Measurements from ENCODE around the gene COLEC12. TPM values are rescaled to one million over a fixed set of nuclear protein-coding genes. Genes with fewer than 3 reads are reported as not detected.

COLEC12 gene
- total and polyA plus RNA-seq, 2 experiments from 2014 or later, result 19.4 to 25.9 TPM

DNA sequence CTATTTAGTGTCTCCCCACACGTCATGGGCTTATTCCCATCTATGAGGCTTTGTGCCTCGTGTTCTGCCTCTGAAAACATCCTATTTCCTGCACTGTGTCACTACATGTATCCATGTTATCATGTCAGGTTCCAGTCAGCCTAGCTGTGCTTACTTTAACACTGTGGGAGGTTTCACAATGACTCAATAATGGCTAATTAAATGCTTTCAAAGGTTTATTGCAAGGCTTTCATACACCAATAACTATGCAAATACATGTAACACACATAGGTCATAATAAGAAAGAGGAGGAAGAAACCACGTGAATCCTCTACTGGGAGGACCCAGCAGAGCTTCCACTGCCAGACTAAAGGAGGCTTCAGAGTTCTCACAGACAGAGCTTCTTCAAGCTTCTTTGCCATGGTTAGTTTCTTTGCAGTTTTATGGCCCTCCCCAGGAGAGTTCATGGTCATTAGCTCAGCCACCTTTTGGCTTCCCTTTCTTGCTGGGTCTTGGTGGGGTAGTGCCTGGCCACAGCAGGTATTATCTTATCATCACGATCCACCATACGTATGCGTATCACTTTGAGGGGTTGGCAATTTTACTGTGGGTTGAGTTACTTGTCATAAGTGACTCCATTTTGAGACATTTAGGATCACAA, 5.1 kb upstream of the COLEC12 start:
- Histone ChIP-seq H3K4me2 (ENCODE audit: unreplicated experiment) (no peak overlapping the region), H3K4me1 (ENCODE audit: insufficient read depth) (no peaks in the 10 kb centered on the region), H3F3A (ENCODE audit: insufficient read depth) (no peaks in the 10 kb centered on the region), H3K27me3 (replicated peaks; ENCODE audit: insufficient read depth) (no peaks in the 10 kb centered on the region; the same call in 1 of the 2 replicates), H3K9ac (no peak overlapping the region), H3K4me3 (no peak overlapping the region), H2AFZ (no peak overlapping the region), H3K36me3 (ENCODE audit: low read depth) (no peaks in the 10 kb centered on the region), H3K79me2 (ENCODE audit: insufficient read depth) (no peaks in the 10 kb centered on the region), H3K9me3 (ENCODE audit: low read depth) (no peaks in the 10 kb centered on the region), H3K9me2 (ENCODE audit: insufficient read depth) (no peaks in the 10 kb centered on the region), H3K27ac (no peak overlapping the region), H4K20me1 (ENCODE audit: insufficient read depth) (no peaks in the 10 kb centered on the region)
- TF ChIP-seq EZH2phosphoT487 (IDR thresholded peaks at IDR 0.05; ENCODE audit: insufficient read depth, low read depth) (no peak), EZH2 (IDR thresholded peaks at IDR 0.05; ENCODE audit: insufficient read depth, poor library complexity, severe bottlenecking) (no peak)
- 89 to 90% methylated on average over 6 of the region's 6 CpGs for WGBS, 2 experiments (ENCODE audit: low coverage in 1 of 2, low lambda C conversion rate in 2 of 2, missing lambda C conversion rate in 2 of 2)
- DNase-seq, result no peak
- in situ Hi-C loops (cut with MboI), result no loop called here

DNA sequence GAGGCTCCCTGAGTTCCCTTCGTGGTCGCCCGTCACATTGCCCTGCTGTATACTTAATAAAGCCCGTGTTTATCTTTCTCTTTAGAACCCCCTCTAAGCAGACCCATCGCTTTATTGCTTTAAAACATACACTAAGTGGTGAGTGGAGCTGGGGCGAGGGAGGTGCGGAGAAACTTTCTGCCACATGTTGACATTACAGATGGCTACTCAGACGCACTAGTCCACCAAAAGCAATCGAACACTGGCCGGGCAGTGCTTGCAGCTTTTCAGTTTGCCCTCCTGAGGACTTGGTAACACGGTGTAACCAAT, 859 bp upstream of the COLEC12 start:
- 93 to 96% methylated on average over 11 of the region's 11 CpGs for WGBS, 2 experiments (ENCODE audit: low coverage in 1 of 2, low lambda C conversion rate in 2 of 2, missing lambda C conversion rate in 2 of 2)
- H3K4me2 ChIP-seq (ENCODE audit: unreplicated experiment), result no peak overlapping the region

DNA sequence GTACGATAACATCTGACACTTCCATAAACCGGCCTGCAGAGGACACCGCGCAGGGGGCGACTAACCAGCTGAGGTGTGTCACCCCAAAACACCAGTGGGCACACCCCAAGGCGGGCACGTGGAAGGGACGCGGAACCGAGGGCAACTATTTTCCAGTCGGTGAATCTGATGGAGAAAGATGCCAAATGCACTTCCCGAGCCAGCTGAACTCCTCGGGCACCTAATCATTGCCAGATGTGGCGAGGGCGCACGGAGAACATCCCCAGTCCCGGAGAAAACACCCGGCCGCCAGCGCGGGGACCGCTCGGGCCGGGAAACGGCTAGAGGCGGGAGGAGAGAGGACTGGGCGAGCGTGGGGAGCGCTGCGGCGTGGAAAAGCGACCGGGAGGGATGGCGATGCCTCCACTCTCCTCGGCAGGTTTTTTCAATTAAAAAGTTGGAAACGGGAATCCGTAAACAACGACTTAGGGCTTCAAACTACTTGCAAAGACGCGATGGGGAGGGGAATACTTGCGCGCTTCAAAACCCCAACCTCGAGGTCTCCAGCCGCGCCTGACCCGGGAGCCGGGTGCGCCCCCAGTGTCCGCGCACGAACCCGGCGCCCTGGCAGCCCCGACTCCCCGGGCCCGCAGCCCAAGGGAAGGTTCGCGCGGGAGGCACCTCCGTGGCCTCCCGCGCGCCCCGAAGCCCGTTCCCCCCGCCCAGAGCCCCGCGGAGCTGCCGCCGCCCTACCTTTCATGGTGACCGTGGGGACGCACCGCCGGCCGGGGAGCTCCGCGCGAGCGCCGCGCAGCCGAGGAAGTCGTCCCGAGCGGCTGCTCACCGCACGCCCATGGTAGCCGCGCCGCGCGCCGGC, 497 bp downstream of the COLEC12 start:
- TF ChIP-seq EZH2phosphoT487 (IDR thresholded peaks at IDR 0.05; ENCODE audit: insufficient read depth, low read depth) (peak; percentile 5; the same call in 1 of the 2 replicates), EZH2 (IDR thresholded peaks at IDR 0.05; ENCODE audit: insufficient read depth, poor library complexity, severe bottlenecking) (no peak)
- H3K4me2 ChIP-seq (ENCODE audit: unreplicated experiment), result peak overlapping the region; percentile 83
- 1 to 2% methylated on average over 66 to 69 of the region's 93 CpGs for WGBS, 2 experiments (ENCODE audit: low coverage in 1 of 2, low lambda C conversion rate in 2 of 2, missing lambda C conversion rate in 2 of 2)
- H4K20me1 ChIP-seq (ENCODE audit: insufficient read depth), result no peaks in the 10 kb centered on the region
- H3K36me3 ChIP-seq (ENCODE audit: low read depth), result no peaks in the 10 kb centered on the region
- H3K9ac ChIP-seq, result peak overlapping the region; percentile 74
- H3K79me2 ChIP-seq (ENCODE audit: insufficient read depth), result 0 out of 2 replicates have a peak, but pooled peaks cover 19% of the 10 kb centered on the region
- H3K27me3 ChIP-seq (replicated peaks; ENCODE audit: insufficient read depth), result no peaks in the 10 kb centered on the region; the same call in 1 of the 2 replicates
- peaks cover 17% of the 10 kb centered on the region for H3F3A ChIP-seq (ENCODE audit: insufficient read depth)
- H3K27ac ChIP-seq, result no peak overlapping the region
- H3K4me3 ChIP-seq, result peak overlapping the region; percentile 77
- no peaks in the 10 kb centered on the region for H3K9me3 ChIP-seq (ENCODE audit: low read depth)
- H2AFZ ChIP-seq, result peak overlapping the region; percentile 64
- DNase-seq, result peak; percentile 69
- no peaks in the 10 kb centered on the region for H3K9me2 ChIP-seq (ENCODE audit: insufficient read depth)
- in situ Hi-C loops (cut with MboI), result no loop called here
- H3K4me1 ChIP-seq (ENCODE audit: insufficient read depth), result peaks cover 14% of the 10 kb centered on the region

More for the DNA sequence above, 859 bp upstream of the COLEC12 start:
- H3K27ac ChIP-seq, result no peak overlapping the region
- no peaks in the 10 kb centered on the region for H3K36me3 ChIP-seq (ENCODE audit: low read depth)
- no peak overlapping the region for H2AFZ ChIP-seq
- H3K9me3 ChIP-seq (ENCODE audit: low read depth), result no peaks in the 10 kb centered on the region
- no peaks in the 10 kb centered on the region; the same call in 1 of the 2 replicates for H3K27me3 ChIP-seq (replicated peaks; ENCODE audit: insufficient read depth)
- H3K9ac ChIP-seq, result no peak overlapping the region
- no peak for DNase-seq
- H3K79me2 ChIP-seq (ENCODE audit: insufficient read depth), result 0 out of 2 replicates have a peak, but pooled peaks cover 10% of the 10 kb centered on the region
- H3F3A ChIP-seq (ENCODE audit: insufficient read depth), result peaks cover 10% of the 10 kb centered on the region
- H4K20me1 ChIP-seq (ENCODE audit: insufficient read depth), result no peaks in the 10 kb centered on the region
- no peak overlapping the region for H3K4me3 ChIP-seq
- TF ChIP-seq EZH2 (IDR thresholded peaks at IDR 0.05; ENCODE audit: insufficient read depth, poor library complexity, severe bottlenecking) (no peak), EZH2phosphoT487 (IDR thresholded peaks at IDR 0.05; ENCODE audit: insufficient read depth, low read depth) (no peak)
- H3K4me1 ChIP-seq (ENCODE audit: insufficient read depth), result peaks cover 9% of the 10 kb centered on the region; the same call in 1 of the 2 replicates
- H3K9me2 ChIP-seq (ENCODE audit: insufficient read depth), result no peaks in the 10 kb centered on the region
- in situ Hi-C loops (cut with MboI), result no loop called here

DNA sequence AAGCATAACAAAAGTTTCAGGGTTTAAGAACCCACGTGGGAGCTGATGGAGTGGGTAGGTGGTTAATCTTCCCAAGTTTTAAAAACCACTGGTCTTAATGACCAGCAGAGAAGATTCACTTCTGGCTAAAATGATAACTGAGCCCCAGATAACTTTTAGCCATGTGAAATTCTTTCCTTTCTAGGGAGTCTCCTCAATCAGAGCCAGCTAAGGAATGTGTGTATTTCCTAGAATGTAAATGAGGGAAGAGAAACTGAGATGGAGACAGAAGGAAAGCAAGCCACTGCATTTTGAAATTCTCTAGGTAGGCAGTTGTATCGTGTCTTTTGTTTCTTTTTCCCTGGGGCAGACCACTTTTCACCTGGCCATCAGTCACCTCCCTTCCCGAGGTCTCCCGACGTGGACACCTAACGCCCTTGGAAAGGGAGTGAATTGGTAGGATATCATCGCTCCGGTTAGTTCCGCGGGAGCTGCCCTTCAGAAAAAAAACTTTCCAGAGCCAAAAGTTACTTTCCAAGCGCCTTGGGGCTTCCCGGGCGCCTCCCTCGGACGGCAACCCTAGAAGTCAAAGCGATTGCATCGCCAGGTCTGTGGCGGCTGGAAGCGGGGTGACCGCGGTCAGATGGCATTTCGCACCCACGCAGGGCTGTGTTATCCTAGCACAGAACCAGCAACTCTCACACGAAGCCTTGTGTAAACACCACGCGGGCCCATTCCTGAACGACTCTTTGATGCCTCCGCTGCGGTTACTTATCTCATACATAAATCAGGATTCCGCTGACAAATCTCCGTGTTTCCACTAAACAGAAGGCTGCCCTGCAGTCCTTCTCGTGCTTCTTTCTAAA, 1.3 kb downstream of the COLEC12 start:
- WGBS, 2 experiments (ENCODE audit: low coverage in 1 of 2, low lambda C conversion rate in 2 of 2, missing lambda C conversion rate in 2 of 2), result 2 to 3% methylated on average over 32 of the region's 32 CpGs

More for the DNA sequence above, 1.3 kb downstream of the COLEC12 start:
- H3K27ac ChIP-seq, result peak overlapping the region; percentile 22; the same call in 1 of the 2 replicates
- H3K27me3 ChIP-seq (replicated peaks; ENCODE audit: insufficient read depth), result no peaks in the 10 kb centered on the region
- H2AFZ ChIP-seq, result peak overlapping the region; percentile 64
- H3K9ac ChIP-seq, result peak overlapping the region; percentile 74
- H3K9me2 ChIP-seq (ENCODE audit: insufficient read depth), result no peaks in the 10 kb centered on the region
- H3K4me1 ChIP-seq (ENCODE audit: insufficient read depth), result peaks cover 23% of the 10 kb centered on the region
- H4K20me1 ChIP-seq (ENCODE audit: insufficient read depth), result no peaks in the 10 kb centered on the region
- no peaks in the 10 kb centered on the region for H3K36me3 ChIP-seq (ENCODE audit: low read depth)
- H3F3A ChIP-seq (ENCODE audit: insufficient read depth), result peaks cover 26% of the 10 kb centered on the region
- peak overlapping the region; percentile 83 for H3K4me2 ChIP-seq (ENCODE audit: unreplicated experiment)
- peak; percentile 83 for DNase-seq
- TF ChIP-seq EZH2 (IDR thresholded peaks at IDR 0.05; ENCODE audit: insufficient read depth, poor library complexity, severe bottlenecking), result no peak
- TF ChIP-seq EZH2phosphoT487 (IDR thresholded peaks at IDR 0.05; ENCODE audit: insufficient read depth, low read depth), result peak; percentile 96
- H3K79me2 ChIP-seq (ENCODE audit: insufficient read depth), result 0 out of 2 replicates have a peak, but pooled peaks cover 19% of the 10 kb centered on the region
- H3K9me3 ChIP-seq (ENCODE audit: low read depth), result no peaks in the 10 kb centered on the region
- peak overlapping the region; percentile 77 for H3K4me3 ChIP-seq
- in situ Hi-C loops (cut with MboI), result no loop called here

Measured in GM23248 (cell line).